Loucy (cell line): ENCODE measurements around the gene ZNRF3.

Experiments
- H2AFZ ChIP-seq: fragments of 200-600 bp; sonication (generic); 2 replicates; pipeline ENCODE4 v1.6.0; 2016; ENCODE audit warnings: antibody characterized with exemption, mild to moderate bottlenecking, low read length, moderate library complexity
- H3F3A ChIP-seq: fragments of 200-600 bp; 2 replicates; pipeline ENCODE4 v1.6.0; 2016; ENCODE audit warnings: antibody characterized with exemption, low read depth, mild to moderate bottlenecking
- H3K27me3 ChIP-seq: fragments of 200-600 bp; sonication (generic); 2 replicates; pipeline ENCODE4 v1.6.1; 2014; ENCODE audit warnings: low read length, mild to moderate bottlenecking; ENCODE audit not compliant: insufficient read depth, poor library complexity, severe bottlenecking
- H3K36me3 ChIP-seq: fragments of 200-600 bp; sonication (generic); 2 replicates; pipeline ENCODE4 v1.6.1; 2016; ENCODE audit warnings: low read length; ENCODE audit not compliant: insufficient read depth
- H3K4me1 ChIP-seq: fragments of 200-600 bp; sonication (generic); 2 replicates; pipeline ENCODE4 v1.5.1; 2014; ENCODE audit warnings: low read length, mild to moderate bottlenecking; ENCODE audit not compliant: insufficient read depth, poor library complexity, severe bottlenecking
- H3K4me2 ChIP-seq: fragments of 200-600 bp; sonication (generic); 2 replicates; pipeline ENCODE4 v1.6.0; 2014; ENCODE audit warnings: antibody characterized with exemption, low read length, low read depth, mild to moderate bottlenecking; ENCODE audit not compliant: poor library complexity, severe bottlenecking
- H3K4me3 ChIP-seq: fragments of 200-600 bp; sonication (generic); 2 replicates; pipeline ENCODE4 v1.5.1; 2014; ENCODE audit warnings: low read length, mild to moderate bottlenecking, mixed read lengths; ENCODE audit not compliant: poor library complexity, severe bottlenecking
- H3K79me2 ChIP-seq: fragments of 200-600 bp; sonication (generic); 2 replicates; pipeline ENCODE4 v1.6.1; 2014; ENCODE audit warnings: low read length; ENCODE audit not compliant: insufficient read depth
- H3K9ac ChIP-seq: fragments of 200-600 bp; sonication (generic); 2 replicates; pipeline ENCODE4 v1.6.0; 2014; ENCODE audit warnings: mild to moderate bottlenecking, low read depth, low read length, moderate library complexity; ENCODE audit not compliant: poor library complexity, severe bottlenecking
- H3K9me2 ChIP-seq: fragments of 200-600 bp; sonication (generic); replicated peaks from 2 replicates; pipeline ENCODE4 v1.6.1; 2016; ENCODE audit warnings: low read depth, low read length, mixed read lengths
- H3K9me3 ChIP-seq: fragments of 200-600 bp; sonication (generic); 2 replicates; pipeline ENCODE4 v1.6.1; 2014; ENCODE audit warnings: mild to moderate bottlenecking, antibody characterized with exemption, low read length, low read depth; ENCODE audit not compliant: insufficient read depth
- H4K20me1 ChIP-seq: fragments of 200-600 bp; sonication (generic); 2 replicates; pipeline ENCODE4 v1.6.0; 2014; ENCODE audit warnings: antibody characterized with exemption, low read length, mild to moderate bottlenecking; ENCODE audit not compliant: insufficient read depth, poor library complexity, severe bottlenecking
- EZH2phosphoT487 ChIP-seq: fragments of 200-600 bp; IDR thresholded peaks from 2 replicates; pipeline ENCODE4 v1.6.1; 2018; ENCODE audit warnings: antibody characterized with exemption, mild to moderate bottlenecking, moderate library complexity, borderline replicate concordance
- TF ChIP-seq, protein P1 (sequence below): fragments of 200-600 bp; sonication (generic); conservative IDR thresholded peaks from 2 replicates; pipeline ENCODE4 v1.5.1; 2014; ENCODE audit warnings: mild to moderate bottlenecking, antibody characterized with exemption, low read length

ZNRF3 gene

DNA sequence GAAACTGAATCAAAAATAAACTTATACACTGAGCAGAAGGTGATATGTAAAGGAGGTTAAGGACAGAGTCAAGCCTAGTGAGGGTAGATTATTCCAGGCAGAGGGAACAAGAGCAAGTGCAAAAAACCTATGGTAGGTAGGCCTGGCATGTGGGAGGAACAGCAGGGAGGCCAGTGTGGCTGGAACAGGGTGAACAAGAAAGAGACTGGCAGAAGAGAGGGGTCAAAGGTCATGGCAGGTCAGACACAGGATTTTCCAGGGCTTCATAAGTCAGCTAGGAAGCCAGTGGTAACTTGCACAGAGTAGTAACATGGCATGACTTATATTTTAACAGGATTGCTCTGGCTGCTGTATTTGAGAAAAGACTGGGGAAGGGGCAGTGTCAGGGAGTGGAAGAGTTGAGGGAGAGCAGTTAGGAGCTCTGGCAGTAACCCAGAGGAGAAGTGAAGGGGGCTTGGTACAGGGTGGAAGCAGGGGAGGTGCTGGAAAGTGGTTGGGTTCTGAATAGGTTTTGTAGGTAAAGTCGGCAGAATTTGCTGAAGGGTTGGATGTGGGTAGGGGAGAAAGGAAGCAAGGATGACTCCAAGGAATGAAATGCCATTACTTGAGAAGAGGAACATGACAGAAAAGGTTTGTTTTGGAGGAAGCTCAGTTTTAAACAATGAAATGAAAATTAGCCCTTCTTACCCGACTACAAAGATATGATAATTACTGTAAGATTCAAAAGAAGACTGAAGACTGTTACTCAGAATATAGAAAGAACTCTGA is 86.2 kb downstream of the ZNRF3 start:
- Histone ChIP-seq H3K9ac (no peak overlapping the region), H3F3A (no peaks in the 10 kb centered on the region), H3K36me3 (no peaks in the 10 kb centered on the region), H2AFZ (no peak overlapping the region), H4K20me1 (no peaks in the 10 kb centered on the region), H3K4me2 (no peak overlapping the region), H3K4me3 (no peak overlapping the region), H3K4me1 (peaks cover 3% of the 10 kb centered on the region), H3K9me2 (no peaks in the 10 kb centered on the region), H3K27me3 (no peaks in the 10 kb centered on the region), H3K79me2 (no peaks in the 10 kb centered on the region), H3K9me3 (no peaks in the 10 kb centered on the region)
- TF ChIP-seq, protein P1, sequence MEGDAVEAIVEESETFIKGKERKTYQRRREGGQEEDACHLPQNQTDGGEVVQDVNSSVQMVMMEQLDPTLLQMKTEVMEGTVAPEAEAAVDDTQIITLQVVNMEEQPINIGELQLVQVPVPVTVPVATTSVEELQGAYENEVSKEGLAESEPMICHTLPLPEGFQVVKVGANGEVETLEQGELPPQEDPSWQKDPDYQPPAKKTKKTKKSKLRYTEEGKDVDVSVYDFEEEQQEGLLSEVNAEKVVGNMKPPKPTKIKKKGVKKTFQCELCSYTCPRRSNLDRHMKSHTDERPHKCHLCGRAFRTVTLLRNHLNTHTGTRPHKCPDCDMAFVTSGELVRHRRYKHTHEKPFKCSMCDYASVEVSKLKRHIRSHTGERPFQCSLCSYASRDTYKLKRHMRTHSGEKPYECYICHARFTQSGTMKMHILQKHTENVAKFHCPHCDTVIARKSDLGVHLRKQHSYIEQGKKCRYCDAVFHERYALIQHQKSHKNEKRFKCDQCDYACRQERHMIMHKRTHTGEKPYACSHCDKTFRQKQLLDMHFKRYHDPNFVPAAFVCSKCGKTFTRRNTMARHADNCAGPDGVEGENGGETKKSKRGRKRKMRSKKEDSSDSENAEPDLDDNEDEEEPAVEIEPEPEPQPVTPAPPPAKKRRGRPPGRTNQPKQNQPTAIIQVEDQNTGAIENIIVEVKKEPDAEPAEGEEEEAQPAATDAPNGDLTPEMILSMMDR, result no peak
- TF ChIP-seq EZH2phosphoT487, result no peak

DNA sequence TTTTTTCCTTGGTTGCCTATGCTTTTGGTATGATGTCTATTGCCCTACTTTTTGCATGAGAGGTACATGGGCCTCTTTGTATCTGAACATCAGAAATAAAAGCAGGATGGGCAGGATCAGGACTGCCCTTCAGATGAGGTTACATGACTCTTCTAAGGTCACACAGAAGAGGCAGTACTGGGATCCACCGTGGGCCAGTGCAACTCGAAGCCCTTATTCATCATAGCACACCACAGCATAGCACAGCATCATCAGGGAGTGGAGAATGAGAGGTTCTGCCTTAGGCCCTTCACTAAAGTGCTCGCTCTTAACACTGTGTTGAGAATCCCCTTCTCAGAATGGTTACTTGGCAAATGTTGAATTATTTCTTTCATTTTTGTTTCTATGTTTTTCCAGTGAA is 90.0 kb downstream of the ZNRF3 start:
- H3K36me3 ChIP-seq, result no peaks in the 10 kb centered on the region
- no peak overlapping the region for H2AFZ ChIP-seq
- no peaks in the 10 kb centered on the region for H3K9me2 ChIP-seq
- H3K4me3 ChIP-seq, result no peak overlapping the region
- H3K9ac ChIP-seq, result no peak overlapping the region
- no peaks in the 10 kb centered on the region for H4K20me1 ChIP-seq
- no peaks in the 10 kb centered on the region for H3K79me2 ChIP-seq
- peaks cover 10% of the 10 kb centered on the region for H3K4me1 ChIP-seq
- no peaks in the 10 kb centered on the region for H3K9me3 ChIP-seq
- H3K4me2 ChIP-seq, result no peak overlapping the region
- TF ChIP-seq, protein P1, result no peak
- TF ChIP-seq EZH2phosphoT487, result no peak
- H3K27me3 ChIP-seq, result no peaks in the 10 kb centered on the region
- no peaks in the 10 kb centered on the region for H3F3A ChIP-seq

DNA sequence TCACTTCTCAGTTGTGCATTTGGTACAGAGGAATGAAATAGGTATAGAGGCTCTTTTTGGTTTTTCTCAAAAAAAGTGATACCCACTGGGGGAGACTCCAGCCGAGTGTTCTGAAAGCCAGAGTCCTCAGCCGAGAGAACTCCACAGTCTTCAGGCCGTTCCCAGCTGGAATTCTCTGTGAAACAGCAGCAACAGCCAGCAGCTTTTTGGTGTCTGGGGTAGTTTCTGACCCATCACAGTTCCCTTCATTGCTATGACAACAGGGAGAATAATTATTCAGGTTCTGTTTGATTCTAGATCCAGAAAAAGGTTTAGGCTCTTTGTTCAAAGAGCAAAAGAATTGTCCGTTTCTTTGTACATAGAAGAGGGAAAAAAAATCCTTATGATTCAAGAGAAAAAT is 93.7 kb downstream of the ZNRF3 start:
- Histone ChIP-seq H3K27me3 (no peaks in the 10 kb centered on the region), H3K4me1 (peaks cover 11% of the 10 kb centered on the region), H3K36me3 (no peaks in the 10 kb centered on the region), H3K9ac (no peak overlapping the region), H3K9me3 (no peaks in the 10 kb centered on the region), H3K9me2 (no peaks in the 10 kb centered on the region), H3K4me2 (no peak overlapping the region), H3K4me3 (no peak overlapping the region), H3K79me2 (peaks cover 6% of the 10 kb centered on the region; the same call in 1 of the 2 replicates), H2AFZ (no peak overlapping the region), H3F3A (no peaks in the 10 kb centered on the region), H4K20me1 (no peaks in the 10 kb centered on the region)
- TF ChIP-seq, protein P1, result no peak
- TF ChIP-seq EZH2phosphoT487, result no peak
